NCI-H748 (cell line): Measurements from ENCODE around the gene NPC2.

ENCODE experiments used
- DNase-seq: peaks from one replicate; lab custom pipeline; 2025; ENCODE audit not compliant: unreplicated experiment; lab: John Stamatoyannopoulos, UW

Gene NPC2

GRCh38 chr14:74472601-74473000 lies 20.5 kb downstream of the NPC2 start:
- DNase-seq, result no peak

- DNase-seq, result no peak
Measured at GRCh38 chr14:74469548-74470518, 23.3 kb downstream of the NPC2 start.

- DNase-seq, result no peak
Measured at GRCh38 chr14:74468513-74468912, 24.6 kb downstream of the NPC2 start.

GRCh38 chr14:74465335-74465734 lies 27.8 kb downstream of the NPC2 start:
- DNase-seq, result no peak

- no peak for DNase-seq
Measured at GRCh38 chr14:74464785-74465184, 28.3 kb downstream of the NPC2 start.

GRCh38 chr14:74463697-74464096 lies 29.4 kb downstream of the NPC2 start:
- DNase-seq, result no peak

GRCh38 chr14:74462993-74463392 lies 30.1 kb downstream of the NPC2 start:
- DNase-seq, result no peak

GRCh38 chr14:74459976-74460375 lies 33.1 kb downstream of the NPC2 start:
- no peak for DNase-seq

GRCh38 chr14:74459289-74459946 lies 33.7 kb downstream of the NPC2 start:
- no peak for DNase-seq

GRCh38 chr14:74457565-74457895 lies 35.6 kb downstream of the NPC2 start:
- DNase-seq, result no peak

- DNase-seq, result no peak
Measured at GRCh38 chr14:74456684-74457564, 36.2 kb downstream of the NPC2 start.

GRCh38 chr14:74454397-74454796 lies 38.7 kb downstream of the NPC2 start:
- peak; percentile 40 for DNase-seq

GRCh38 chr14:74444866-74445265 lies 48.2 kb downstream of the NPC2 start:
- no peak for DNase-seq

- no peak for DNase-seq
Measured at GRCh38 chr14:74442757-74443156, 50.3 kb downstream of the NPC2 start.

- DNase-seq, result no peak
Measured at GRCh38 chr14:74441113-74441512, 52.0 kb downstream of the NPC2 start.

GRCh38 chr14:74438351-74438915 lies 54.7 kb downstream of the NPC2 start:
- DNase-seq, result no peak

- no peak for DNase-seq
Measured at GRCh38 chr14:74437496-74438053, 55.5 kb downstream of the NPC2 start.

GRCh38 chr14:74434294-74434693 lies 58.8 kb downstream of the NPC2 start:
- no peak for DNase-seq

- DNase-seq, result no peak
Measured at GRCh38 chr14:74429991-74430390, 63.1 kb downstream of the NPC2 start.
